ENCODE results near the gene HSPG2.
"Not testable (repeated sequence)": the region's sequence is repeated elsewhere in the genome, so short reads cannot be mapped to it uniquely, and the experiment has no call there.

The HSPG2 gene

DNA sequence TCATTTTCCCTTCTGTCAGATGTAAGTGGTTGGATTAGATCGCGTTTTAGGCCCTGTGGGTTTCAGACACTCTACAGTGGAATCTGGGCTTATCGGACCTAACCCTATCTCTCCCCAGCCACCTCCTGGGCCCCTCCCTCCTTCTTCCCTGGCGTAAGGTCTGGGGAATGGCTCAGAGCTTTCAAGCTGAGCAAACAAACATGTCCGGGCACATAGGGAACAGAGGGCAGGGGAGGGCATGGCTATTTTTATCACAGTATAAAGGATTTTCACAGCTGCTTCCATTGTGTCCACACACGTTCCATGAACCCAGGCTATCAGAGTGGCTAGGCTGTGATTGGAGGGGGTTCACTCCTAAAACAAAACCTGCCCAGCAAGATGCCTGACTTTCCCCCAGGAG is 37.6 kb upstream of the HSPG2 start:
- not testable (repeated sequence) for H3K4me1 ChIP-seq (ENCODE audit: control insufficient read depth, insufficient read depth, low read length); H3K9me3 ChIP-seq (ENCODE audit: control insufficient read depth, low read length); H3K36me3 ChIP-seq (ENCODE audit: control insufficient read depth, insufficient read depth, low read length); H3K27ac ChIP-seq (ENCODE audit: insufficient read depth, low read depth, low read length, poor library complexity, severe bottlenecking); H3K4me3 ChIP-seq (ENCODE audit: insufficient read depth, low read depth, low read length); H3K27me3 ChIP-seq (ENCODE audit: control insufficient read depth, insufficient read depth, low read length, poor library complexity, severe bottlenecking)
- WGBS, 2 experiments: 66 to 77% methylated on average over 4 to 5 of the region's 6 CpGs

DNA sequence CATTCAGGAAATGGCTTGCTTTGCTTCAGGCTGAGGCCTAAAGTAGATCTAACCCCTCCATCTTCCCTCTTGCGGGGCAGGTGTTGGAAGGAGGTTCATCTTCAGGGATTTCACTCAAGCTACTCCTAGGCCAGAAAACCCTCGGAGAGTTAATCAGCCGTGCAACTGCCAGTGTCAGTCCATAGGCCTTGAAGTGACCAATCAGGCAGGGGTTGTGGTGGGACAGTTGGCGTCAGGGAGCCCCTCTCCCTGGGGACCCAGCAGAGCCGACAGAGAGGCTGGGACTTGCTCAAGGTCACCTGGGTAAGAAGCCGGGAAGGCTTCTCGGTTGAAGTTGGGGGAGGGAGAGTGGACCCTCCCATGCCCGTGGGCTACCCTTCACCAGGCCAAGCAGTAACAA is 36.8 kb upstream of the HSPG2 start:
- WGBS, 2 experiments: 81 to 83% methylated on average over 3 to 6 of the region's 8 CpGs
- not testable (repeated sequence) for H3K4me3 ChIP-seq (ENCODE audit: insufficient read depth, low read depth, low read length); H3K27me3 ChIP-seq (ENCODE audit: control insufficient read depth, insufficient read depth, low read length, poor library complexity, severe bottlenecking); H3K36me3 ChIP-seq (ENCODE audit: control insufficient read depth, insufficient read depth, low read length); H3K9me3 ChIP-seq (ENCODE audit: control insufficient read depth, low read length); H3K4me1 ChIP-seq (ENCODE audit: control insufficient read depth, insufficient read depth, low read length); H3K27ac ChIP-seq (ENCODE audit: insufficient read depth, low read depth, low read length, poor library complexity, severe bottlenecking)

GRCh38 chr1:21972973-21973441 is 35.9 kb upstream of the HSPG2 start:
- H3K27me3 ChIP-seq (ENCODE audit: control insufficient read depth, insufficient read depth, low read length, poor library complexity, severe bottlenecking); H3K36me3 ChIP-seq (ENCODE audit: control insufficient read depth, insufficient read depth, low read length); H3K27ac ChIP-seq (ENCODE audit: insufficient read depth, low read depth, low read length, poor library complexity, severe bottlenecking); H3K4me3 ChIP-seq (ENCODE audit: insufficient read depth, low read depth, low read length); H3K9me3 ChIP-seq (ENCODE audit: control insufficient read depth, low read length); H3K4me1 ChIP-seq (ENCODE audit: control insufficient read depth, insufficient read depth, low read length): not testable (repeated sequence)
- WGBS, 2 experiments: 94 to 99% methylated on average over 1 to 2 of the region's 2 CpGs

DNA sequence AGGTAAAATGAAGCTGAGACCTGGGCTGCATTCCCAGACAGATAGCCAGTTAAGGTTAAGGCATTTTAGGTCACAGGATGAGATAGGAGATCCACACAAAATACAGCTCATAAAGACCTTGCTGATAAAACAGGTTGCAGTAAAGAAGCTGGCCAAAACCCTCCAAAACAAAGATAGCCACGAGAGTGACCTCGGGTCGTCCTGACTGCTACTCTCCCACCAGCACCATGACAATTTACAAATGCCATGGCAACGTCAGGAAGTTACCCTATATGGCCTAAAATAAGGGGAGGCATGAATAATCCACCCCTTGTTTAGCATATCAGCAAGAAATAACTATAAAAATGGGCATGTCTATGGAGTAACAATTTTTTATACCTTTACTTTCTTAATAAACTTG is 33.4 kb upstream of the HSPG2 start:
- H3K4me1 ChIP-seq (ENCODE audit: control insufficient read depth, insufficient read depth, low read length); H3K9me3 ChIP-seq (ENCODE audit: control insufficient read depth, low read length); H3K27ac ChIP-seq (ENCODE audit: insufficient read depth, low read depth, low read length, poor library complexity, severe bottlenecking); H3K27me3 ChIP-seq (ENCODE audit: control insufficient read depth, insufficient read depth, low read length, poor library complexity, severe bottlenecking); H3K36me3 ChIP-seq (ENCODE audit: control insufficient read depth, insufficient read depth, low read length); H3K4me3 ChIP-seq (ENCODE audit: insufficient read depth, low read depth, low read length): not testable (repeated sequence)
- 68 to 81% methylated on average over 4 of the region's 4 CpGs for WGBS, 2 experiments

DNA sequence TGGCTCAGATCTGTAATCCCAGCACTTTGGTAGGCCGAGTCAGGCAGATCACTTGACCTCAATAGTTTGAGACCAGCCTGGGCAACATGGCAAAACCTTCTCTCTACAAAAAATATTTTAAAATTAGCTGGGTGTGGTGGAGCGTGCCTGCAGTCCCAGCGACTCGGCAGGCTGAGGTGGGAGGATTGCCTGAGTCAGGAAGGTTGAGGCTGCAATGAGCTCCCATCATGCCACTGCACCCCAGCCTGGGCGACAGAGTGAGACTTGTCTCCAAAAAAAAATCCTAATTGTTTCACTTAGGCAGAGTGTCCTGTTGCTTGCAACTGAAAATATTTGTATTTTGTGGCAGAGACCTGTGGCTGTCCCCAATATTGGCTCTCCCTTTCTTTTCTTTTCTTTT is 32.0 kb upstream of the HSPG2 start:
- WGBS, 2 experiments: 81 to 85% methylated on average over 5 of the region's 5 CpGs
- H3K36me3 ChIP-seq (ENCODE audit: control insufficient read depth, insufficient read depth, low read length); H3K27me3 ChIP-seq (ENCODE audit: control insufficient read depth, insufficient read depth, low read length, poor library complexity, severe bottlenecking); H3K4me1 ChIP-seq (ENCODE audit: control insufficient read depth, insufficient read depth, low read length); H3K27ac ChIP-seq (ENCODE audit: insufficient read depth, low read depth, low read length, poor library complexity, severe bottlenecking); H3K4me3 ChIP-seq (ENCODE audit: insufficient read depth, low read depth, low read length); H3K9me3 ChIP-seq (ENCODE audit: control insufficient read depth, low read length): not testable (repeated sequence)

- H3K9me3 ChIP-seq (ENCODE audit: control insufficient read depth, low read length); H3K36me3 ChIP-seq (ENCODE audit: control insufficient read depth, insufficient read depth, low read length); H3K4me1 ChIP-seq (ENCODE audit: control insufficient read depth, insufficient read depth, low read length); H3K27me3 ChIP-seq (ENCODE audit: control insufficient read depth, insufficient read depth, low read length, poor library complexity, severe bottlenecking); H3K4me3 ChIP-seq (ENCODE audit: insufficient read depth, low read depth, low read length); H3K27ac ChIP-seq (ENCODE audit: insufficient read depth, low read depth, low read length, poor library complexity, severe bottlenecking): not testable (repeated sequence)
- 90 to 91% methylated on average over 6 of the region's 6 CpGs for WGBS, 2 experiments
These were observed 30.1 kb upstream of the HSPG2 start for GRCh38 chr1:21967216-21967615.

DNA sequence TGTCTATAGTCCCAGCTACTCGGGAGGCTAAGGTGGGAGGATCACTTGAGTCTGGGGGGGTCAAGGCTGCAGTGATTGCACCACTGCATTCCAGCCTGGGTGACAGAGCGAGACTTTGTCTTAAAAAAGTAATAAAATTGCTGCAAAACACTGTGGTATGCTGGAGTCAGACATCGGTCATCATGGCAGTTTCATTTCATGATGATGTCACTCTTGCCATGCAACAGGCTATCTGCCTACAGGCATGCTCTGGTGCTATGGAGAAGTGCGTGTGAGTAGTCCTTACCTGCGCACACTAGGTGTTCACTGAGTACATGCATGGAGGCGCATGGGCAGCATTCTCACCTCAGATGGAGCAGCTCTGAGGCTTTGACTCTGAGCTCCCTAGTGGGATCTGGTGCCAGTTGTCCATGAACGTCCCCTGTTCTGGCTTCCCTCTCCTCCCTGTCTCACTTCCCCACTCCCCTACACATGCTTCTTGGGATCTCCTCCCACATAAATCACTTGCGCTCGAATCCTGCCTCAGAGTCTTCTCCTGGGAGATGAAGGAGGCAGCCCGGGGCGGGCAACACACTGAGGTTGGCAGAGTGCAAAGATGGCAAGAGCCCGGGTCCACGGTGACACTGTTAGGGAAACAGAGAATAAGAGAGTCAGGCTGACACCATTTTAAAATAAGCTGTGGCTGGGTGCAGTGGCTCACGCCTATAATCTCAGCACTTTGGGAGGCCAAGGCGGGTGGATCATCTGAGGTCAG is 29.3 kb upstream of the HSPG2 start:
- Histone ChIP-seq H3K27me3 (ENCODE audit: control insufficient read depth, insufficient read depth, low read length, poor library complexity, severe bottlenecking) (no peaks in the 10 kb centered on the region), H3K27ac (ENCODE audit: insufficient read depth, low read depth, low read length, poor library complexity, severe bottlenecking) (no peak overlapping the region)
- WGBS, 2 experiments: 91 to 92% methylated on average over 15 of the region's 15 CpGs

DNA sequence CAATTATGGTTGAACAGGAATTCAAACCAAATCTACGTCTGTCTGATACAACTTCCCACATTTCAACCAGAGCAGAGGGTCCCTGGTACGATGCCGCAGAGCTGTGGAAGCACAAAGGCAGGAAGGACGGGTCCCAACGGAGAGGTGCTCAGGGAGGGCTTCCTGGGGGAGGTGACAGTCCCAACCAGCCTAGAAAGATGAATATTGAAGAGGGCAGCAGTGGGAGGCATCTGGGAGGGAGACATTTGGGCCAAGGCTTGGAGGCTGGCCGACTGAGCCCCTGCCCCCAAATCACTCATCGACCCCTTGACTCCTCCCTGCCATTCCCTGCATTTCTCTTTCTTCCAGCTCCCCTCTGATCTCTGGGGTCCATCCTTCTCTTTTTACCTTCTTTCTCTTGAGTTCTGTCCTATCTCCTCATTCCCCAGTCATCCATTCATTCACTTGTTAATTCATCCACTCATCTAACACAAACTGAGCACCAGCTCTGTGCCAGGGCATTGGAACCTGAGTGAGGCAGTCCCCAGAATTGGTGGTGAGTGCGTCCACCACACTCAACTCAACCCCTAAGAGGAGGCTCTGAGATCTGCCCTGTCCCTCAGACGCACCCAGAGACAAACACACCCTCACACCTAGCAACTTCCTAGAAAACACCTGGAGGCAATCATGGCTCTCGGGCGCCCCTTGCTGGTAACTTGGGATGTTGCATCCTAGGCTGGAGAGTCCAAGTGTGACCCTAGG is 26.5 kb upstream of the HSPG2 start:
- H3K27ac ChIP-seq (ENCODE audit: insufficient read depth, low read depth, low read length, poor library complexity, severe bottlenecking): no peak overlapping the region
- WGBS, 2 experiments: 43 to 45% methylated on average over 11 of the region's 11 CpGs
- H3K4me1 ChIP-seq (ENCODE audit: control insufficient read depth, insufficient read depth, low read length): no peaks in the 10 kb centered on the region
- no peaks in the 10 kb centered on the region for H3K36me3 ChIP-seq (ENCODE audit: control insufficient read depth, insufficient read depth, low read length)
- H3K9me3 ChIP-seq (ENCODE audit: control insufficient read depth, low read length): no peaks in the 10 kb centered on the region
- no peak overlapping the region for H3K4me3 ChIP-seq (ENCODE audit: insufficient read depth, low read depth, low read length)
- no peaks in the 10 kb centered on the region for H3K27me3 ChIP-seq (ENCODE audit: control insufficient read depth, insufficient read depth, low read length, poor library complexity, severe bottlenecking)

More for the DNA sequence above, 29.3 kb upstream of the HSPG2 start:
- no peaks in the 10 kb centered on the region for H3K9me3 ChIP-seq (ENCODE audit: control insufficient read depth, low read length)
- H3K4me1 ChIP-seq (ENCODE audit: control insufficient read depth, insufficient read depth, low read length): no peaks in the 10 kb centered on the region
- no peak overlapping the region for H3K4me3 ChIP-seq (ENCODE audit: insufficient read depth, low read depth, low read length)
- no peaks in the 10 kb centered on the region for H3K36me3 ChIP-seq (ENCODE audit: control insufficient read depth, insufficient read depth, low read length)

DNA sequence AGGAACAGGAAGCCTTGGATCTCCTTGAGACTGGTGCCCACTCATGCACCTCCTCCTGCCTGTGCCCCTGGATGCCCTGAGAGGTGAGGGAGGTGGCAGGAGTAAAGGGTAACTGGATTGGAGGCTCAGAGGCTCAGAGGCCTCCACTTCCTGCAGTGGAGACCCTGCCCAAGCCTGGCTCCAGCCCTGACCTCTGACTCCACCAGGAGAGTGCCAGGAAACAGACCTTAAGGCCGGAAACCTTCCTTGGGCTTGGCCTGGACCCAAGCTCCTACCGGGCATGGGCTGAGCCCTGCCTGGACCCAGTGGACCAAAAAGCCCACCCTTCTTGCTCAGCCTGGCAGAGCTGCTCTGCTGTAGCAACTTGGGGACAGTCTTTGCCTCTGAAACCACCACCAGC is 24.7 kb upstream of the HSPG2 start:
- H3K4me3 ChIP-seq (ENCODE audit: insufficient read depth, low read depth, low read length): no peak overlapping the region
- H3K27ac ChIP-seq (ENCODE audit: insufficient read depth, low read depth, low read length, poor library complexity, severe bottlenecking): no peak overlapping the region
- no peaks in the 10 kb centered on the region for H3K4me1 ChIP-seq (ENCODE audit: control insufficient read depth, insufficient read depth, low read length)
- 89 to 96% methylated on average over 2 of the region's 2 CpGs for WGBS, 2 experiments
- H3K36me3 ChIP-seq (ENCODE audit: control insufficient read depth, insufficient read depth, low read length): no peaks in the 10 kb centered on the region
- no peaks in the 10 kb centered on the region for H3K9me3 ChIP-seq (ENCODE audit: control insufficient read depth, low read length)
- H3K27me3 ChIP-seq (ENCODE audit: control insufficient read depth, insufficient read depth, low read length, poor library complexity, severe bottlenecking): no peaks in the 10 kb centered on the region

DNA sequence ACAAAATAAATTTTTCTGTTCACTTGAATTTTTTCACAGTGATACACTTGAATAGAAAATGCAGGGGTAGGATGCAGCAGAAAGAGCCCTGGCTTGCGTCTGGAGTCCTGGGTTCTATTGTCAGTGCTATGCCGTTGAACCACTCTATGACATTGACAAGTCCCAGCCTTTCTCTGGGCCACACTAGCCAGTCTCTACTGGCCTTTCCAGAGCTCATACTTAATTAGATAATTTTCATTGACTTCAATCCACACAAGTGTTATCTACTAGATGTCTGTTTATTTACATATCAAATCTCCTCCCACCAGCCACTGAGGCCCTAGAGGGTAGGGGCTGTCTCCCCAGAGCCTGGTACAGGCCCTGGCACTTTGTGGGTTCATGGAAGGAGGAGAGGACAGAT is 24.2 kb upstream of the HSPG2 start:
- no peak overlapping the region for H3K27ac ChIP-seq (ENCODE audit: insufficient read depth, low read depth, low read length, poor library complexity, severe bottlenecking)
- H3K4me1 ChIP-seq (ENCODE audit: control insufficient read depth, insufficient read depth, low read length): no peaks in the 10 kb centered on the region
- no peaks in the 10 kb centered on the region for H3K9me3 ChIP-seq (ENCODE audit: control insufficient read depth, low read length)
- 91% methylated on average over 2 of the region's 2 CpGs for WGBS, 2 experiments
- no peaks in the 10 kb centered on the region for H3K27me3 ChIP-seq (ENCODE audit: control insufficient read depth, insufficient read depth, low read length, poor library complexity, severe bottlenecking)
- no peaks in the 10 kb centered on the region for H3K36me3 ChIP-seq (ENCODE audit: control insufficient read depth, insufficient read depth, low read length)
- no peak overlapping the region for H3K4me3 ChIP-seq (ENCODE audit: insufficient read depth, low read depth, low read length)
